ENCODE results near the gene RREB1.
"Not testable (repeated sequence)": the region's sequence is repeated elsewhere in the genome, so short reads cannot be mapped to it uniquely, and the experiment has no call there.

The RREB1 gene

DNA sequence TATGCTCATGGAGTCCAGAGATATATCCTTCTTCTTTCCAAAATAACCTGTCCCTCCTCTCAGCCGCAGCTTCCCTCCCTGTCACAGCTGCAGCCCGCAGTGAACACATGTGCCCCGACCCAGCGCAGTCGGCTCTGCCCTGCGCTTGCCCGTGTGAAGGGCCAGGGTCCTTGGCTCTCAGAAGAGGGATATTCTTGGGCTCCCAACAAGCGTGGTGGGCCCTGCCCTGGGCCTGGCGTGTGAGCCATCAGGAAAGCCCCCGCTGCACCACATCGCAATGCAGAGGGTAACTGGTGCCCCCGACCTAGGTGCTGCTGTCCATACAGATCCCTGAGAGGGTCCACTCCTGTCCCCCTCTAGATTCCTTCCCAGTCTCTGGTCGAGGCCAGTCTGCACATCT, 140.1 kb downstream of the RREB1 start:
- DNase-seq, result no peak

GRCh38 chr6:7249391-7249790, 141.6 kb downstream of the RREB1 start:
- DNase-seq, result no peak

DNA sequence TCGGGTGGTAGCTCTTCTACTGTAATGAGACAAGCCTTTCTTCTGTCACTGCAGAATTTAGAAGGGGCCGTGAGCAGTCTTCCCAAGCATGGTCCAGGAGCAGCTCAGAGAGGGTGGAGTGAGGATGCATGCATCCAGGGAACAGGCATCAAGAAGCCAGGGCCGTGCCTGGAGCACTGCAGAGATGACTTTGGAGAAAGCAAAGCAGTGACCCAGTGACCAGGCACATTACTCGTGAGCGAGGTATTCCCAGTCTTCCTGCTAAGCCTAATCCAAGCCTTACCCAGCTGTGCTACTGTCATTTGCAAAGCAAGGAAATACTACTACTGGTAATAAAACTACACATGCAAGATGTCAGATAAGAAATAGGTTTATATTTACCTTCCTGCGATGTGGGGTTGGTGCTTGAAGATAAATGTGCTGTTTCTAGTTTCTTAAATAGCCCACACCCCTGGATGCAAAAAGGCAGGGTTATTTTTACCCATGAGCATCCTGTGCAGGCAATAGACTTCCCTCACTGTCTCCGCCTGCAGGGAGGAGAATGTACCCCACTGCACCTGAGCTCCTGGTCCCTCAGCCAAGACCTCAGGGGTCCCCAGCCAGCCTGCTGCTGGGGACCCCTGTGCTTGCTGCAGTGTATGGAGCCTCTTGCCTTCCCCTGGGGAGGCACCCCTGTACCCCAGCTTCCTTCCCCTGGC, 142.3 kb downstream of the RREB1 start:
- no peak for DNase-seq

DNA sequence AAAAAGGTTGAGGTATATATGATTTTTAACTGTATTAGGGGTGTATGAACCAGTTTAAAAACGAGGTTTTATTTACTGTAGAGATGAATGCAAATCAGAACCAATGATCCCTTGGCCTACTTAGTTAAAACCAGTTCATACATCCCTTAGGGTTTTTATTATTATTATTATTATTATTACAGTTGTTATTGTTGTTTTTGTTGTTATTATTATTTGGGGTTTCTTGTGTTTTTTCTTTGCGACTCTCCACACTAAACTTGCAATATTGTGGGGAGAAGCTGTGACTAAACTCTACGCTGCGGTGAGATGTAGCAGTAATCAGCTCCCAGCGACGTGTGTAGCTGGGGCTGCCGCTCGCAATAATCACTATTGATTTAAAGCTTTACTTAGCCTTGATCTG, 143.1 kb downstream of the RREB1 start:
- no peak for DNase-seq

DNA sequence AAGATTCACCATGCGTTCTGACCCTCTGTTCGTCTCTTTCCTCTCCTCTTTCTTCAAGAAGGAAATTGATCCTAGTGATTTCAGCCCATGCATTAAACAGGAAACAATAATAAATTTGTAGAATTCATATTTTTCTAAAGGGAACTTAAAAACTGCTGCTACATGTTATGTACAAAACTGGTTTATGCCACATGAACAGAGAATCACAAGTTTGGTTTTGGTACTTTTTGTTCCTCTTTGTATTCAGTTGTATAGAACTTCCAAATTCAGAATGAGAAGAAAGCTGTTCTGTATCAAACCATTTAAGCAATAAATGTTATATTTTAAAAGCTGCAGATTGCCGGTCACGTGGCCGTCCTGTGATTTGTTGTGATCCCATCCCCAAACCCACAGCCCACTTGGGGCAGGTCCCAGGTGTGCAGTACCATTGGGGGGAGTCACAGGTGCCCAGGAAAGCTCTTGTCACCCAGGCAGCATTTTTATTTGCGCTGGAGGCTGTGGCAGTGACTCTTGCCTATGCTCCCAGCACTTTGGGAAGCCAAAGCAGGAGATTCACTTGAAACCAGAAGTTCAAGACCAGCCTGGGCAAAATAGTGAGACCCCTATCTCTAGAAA, 144.0 kb downstream of the RREB1 start:
- no peak for DNase-seq

DNA sequence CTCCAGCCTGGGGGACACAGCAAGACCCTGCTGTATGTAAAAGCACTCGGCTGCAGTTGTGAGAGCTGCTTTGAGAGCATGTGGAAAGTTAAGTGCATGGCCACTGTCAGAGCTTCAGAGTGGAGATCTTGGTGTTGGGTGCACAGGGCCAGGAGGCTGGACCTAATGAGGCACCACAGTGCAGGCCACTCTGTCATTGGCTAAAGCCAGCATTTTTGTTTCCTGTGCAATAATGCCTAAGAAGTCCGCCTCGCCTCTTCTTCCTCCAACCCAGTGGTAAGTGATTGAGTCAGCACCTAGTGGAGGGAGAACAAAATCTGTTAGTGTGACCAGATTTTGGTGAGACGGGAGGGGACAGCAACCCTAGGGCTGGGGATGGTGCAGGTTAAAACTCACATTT, 144.6 kb downstream of the RREB1 start:
- DNase-seq, result no peak

GRCh38 chr6:7254980-7255835, 147.4 kb downstream of the RREB1 start:
- no peak for DNase-seq

DNA sequence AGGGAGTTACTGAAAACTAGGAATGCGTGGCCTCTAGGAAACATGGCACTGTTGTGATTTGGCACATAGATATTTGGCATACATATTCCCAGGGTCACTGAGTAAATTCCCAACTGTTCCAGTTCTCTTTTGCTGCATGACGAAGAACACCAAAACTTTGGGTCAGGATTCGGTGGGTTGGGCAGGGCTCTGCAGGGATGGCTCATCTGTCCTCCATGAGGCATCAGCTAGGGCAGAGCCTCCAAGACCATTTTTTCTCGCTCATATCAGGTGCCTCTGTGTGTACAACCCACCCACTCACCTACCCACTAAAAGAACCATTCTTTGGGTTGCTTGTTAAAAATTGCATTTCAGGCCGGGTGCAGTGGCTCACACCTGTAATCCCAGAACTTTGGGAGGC, 148.2 kb downstream of the RREB1 start:
- no peak for DNase-seq

- no peak for DNase-seq
Measured at GRCh38 chr6:7256785-7257184, 149.0 kb downstream of the RREB1 start.

DNA sequence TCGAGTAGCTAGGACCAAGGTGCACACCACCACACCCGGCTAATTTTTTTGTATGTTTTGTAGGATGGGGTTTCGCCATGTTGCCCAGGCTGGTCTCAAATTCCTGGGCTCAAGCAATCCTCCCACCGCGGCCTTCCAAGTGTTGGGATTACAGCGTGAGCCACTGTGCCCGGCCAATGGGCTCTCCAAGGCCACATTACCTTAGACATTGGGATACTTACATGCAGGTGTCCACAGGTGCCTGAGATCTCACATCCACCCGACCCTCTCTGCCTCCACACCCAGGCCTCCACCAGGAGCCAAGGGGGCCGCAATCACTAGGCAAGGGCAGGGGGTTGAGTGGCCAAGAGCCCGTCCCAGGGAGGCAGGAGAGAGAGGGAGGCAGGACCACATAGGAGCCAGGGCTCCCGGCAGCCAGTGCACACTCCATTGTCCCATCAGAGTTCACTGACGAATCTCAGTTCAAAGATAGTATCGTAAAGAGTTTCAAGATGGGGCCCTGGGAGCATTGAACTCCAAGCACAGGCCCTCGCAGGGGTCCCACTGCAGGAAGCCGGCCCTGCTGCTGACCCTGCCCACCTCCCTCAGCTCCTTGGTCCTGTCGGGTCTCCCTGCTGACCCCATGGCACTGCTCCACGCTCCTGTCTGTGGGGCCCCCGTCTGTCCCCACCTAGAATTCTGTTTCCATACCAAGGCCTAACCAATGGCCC, 149.9 kb downstream of the RREB1 start:
- DNase-seq, result no peak

GRCh38 chr6:7258231-7258763, 150.5 kb downstream of the RREB1 start:
- no peak for DNase-seq

GRCh38 chr6:7260291-7261031, 152.7 kb downstream of the RREB1 start:
- DNase-seq, result no peak

DNA sequence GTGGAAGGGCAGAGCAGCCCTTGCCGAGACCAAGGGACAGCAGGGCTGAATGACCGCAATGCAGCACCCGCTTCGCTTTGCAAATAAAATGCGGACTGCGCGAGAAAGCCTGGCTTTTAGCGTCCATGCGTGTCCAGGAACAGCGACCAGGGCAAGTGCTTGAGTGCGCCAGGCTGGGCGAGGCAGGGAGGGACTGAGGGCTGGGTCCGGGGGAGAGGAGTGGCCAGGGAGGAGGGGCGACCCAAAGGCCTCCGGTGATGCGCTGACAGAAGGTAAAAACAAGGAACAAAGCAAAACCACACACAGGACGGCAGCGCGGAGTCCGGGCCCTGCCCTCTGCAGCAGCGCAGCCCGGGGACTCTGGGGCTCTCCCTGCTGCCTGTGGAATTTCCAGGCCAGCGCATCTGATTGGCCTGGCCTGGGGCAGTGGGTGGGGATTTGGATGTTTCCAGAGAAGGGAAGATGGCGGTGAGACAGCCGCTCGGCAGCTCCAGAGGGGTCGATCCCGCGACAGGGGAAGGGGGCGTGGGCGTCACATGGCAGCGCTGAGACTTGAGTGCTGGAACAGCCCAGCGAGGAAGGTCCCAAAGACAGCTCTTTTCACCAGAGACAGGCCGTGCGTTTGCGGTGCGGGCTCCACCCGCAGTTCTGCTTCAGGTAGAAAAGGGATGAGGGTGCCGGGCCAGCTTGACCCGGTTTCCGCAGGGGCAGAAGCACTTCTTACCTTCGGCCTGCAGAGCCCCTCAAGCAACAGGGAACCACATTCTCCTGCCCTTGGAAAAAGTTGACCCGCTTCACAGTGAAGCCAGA, 153.5 kb downstream of the RREB1 start:
- no peak for DNase-seq

GRCh38 chr6:7261852-7262461, 154.2 kb downstream of the RREB1 start:
- DNase-seq, result no peak

GRCh38 chr6:7262746-7263518, 155.2 kb downstream of the RREB1 start:
- DNase-seq, result no peak

DNA sequence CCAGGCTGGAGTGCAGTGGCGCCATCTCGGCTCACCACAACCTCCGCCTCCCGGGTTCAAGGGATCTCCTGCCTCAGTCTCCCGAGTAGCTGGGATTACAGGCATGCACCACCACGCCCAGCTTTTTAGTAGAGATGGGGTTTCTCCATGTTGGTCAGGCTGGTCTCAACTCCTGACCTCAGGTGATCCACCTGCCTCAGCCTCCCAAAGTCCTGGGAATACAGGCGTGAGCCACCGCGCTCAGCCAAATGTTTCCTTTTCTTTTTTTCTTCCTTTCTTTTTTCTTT, 155.7 kb downstream of the RREB1 start:
- not testable (repeated sequence) for DNase-seq

- DNase-seq, result no peak
Measured at GRCh38 chr6:7264041-7264440, 156.3 kb downstream of the RREB1 start.

DNA sequence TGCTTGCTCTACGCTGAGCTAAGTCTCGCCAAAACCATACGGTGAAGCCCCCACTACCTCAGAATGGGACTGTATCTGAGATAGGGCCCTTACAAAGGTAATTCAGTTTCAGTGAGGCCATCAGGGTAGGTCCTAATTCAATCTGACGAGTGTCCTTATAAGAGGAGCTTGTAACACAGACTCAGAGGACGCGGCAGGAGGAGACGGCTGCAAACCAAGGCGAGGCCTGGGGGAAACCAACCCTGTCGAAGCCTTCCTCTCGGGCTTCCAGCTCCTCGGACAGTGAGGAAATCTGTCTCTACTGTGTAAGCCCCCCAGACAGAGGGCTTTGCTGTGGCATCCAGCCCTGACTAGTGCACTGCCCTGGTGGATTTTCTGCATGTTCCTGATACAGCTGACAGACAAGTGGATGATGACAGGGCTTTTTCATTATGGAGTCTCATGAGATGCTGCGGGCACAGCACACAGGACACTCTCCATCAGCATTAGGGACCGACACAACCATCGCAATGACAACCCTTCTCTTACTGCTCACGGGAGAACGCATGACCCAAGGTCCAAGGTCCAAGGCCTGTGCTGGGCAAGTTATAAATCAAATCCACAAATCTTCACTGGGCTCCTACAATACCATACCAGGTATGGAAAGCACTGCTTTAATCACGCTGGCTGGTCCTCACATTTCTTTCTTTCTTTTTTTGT, 157.1 kb downstream of the RREB1 start:
- no peak for DNase-seq

- DNase-seq, result not testable (repeated sequence)
Measured at GRCh38 chr6:7265385-7265726, 157.6 kb downstream of the RREB1 start.

GRCh38 chr6:7267071-7267465, 159.3 kb downstream of the RREB1 start:
- DNase-seq, result no peak
